OCI-LY1 (cell line): ENCODE measurements around the gene ILF3.

ENCODE experiments used
- EZH2 ChIP-seq: fragments of 200-600 bp; sonication (generic), shearing (Covaris generic); IDR thresholded peaks from 2 replicates; pipeline ENCODE4 v1.8.0; 2017; ENCODE audit warnings: borderline replicate concordance, mixed run types, mild to moderate bottlenecking, antibody characterized with exemption, low read length, moderate library complexity, mixed read lengths
- TF ChIP-seq, protein P1 (sequence below): fragments of 200-600 bp; sonication (generic), shearing (Covaris generic); IDR thresholded peaks from 2 replicates; pipeline ENCODE4 v1.5.1; 2017; ENCODE audit warnings: mild to moderate bottlenecking, antibody characterized with exemption, low read length, moderate library complexity, mixed read lengths

DNA sequence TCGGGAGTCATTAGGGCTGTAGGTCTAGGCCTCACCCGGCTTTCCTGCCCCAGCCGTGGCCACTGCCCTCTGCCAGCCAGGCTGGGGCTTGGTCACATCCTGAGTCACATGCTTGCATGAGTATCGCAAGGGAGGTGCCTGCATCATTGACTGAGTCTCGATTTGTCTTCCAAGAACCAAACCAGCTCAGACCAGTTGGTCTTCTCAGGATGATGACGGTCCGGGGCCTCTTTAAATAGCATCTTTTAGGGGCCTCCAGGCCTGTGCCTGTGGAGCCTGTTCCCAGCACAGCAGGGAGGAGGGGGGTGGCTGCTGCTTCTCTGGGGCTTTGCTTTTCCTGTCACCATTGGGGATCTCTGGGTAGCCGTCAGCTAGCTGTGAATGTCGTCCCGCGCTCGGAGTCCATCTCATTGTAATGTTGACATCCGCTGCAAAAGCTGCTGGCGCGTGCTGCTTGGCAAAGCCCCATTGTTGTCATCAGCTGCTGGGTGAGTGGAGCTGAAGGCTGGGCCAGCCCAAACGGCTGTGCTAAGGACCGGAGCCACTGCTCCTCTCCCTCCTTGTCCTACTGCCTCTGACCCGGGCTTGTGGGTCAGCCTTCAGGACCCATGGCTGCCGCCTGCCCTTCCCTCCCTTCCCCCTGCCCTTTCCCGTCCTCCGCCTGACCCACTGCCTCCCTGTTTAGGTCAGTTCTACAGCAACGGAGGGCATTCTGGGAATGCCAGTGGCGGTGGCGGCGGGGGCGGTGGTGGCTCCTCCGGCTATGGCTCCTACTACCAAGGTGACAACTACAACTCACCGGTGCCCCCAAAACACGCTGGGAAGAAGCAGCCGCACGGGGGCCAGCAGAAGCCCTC, 32.7 kb downstream of the ILF3 start:
- TF ChIP-seq, protein P1, sequence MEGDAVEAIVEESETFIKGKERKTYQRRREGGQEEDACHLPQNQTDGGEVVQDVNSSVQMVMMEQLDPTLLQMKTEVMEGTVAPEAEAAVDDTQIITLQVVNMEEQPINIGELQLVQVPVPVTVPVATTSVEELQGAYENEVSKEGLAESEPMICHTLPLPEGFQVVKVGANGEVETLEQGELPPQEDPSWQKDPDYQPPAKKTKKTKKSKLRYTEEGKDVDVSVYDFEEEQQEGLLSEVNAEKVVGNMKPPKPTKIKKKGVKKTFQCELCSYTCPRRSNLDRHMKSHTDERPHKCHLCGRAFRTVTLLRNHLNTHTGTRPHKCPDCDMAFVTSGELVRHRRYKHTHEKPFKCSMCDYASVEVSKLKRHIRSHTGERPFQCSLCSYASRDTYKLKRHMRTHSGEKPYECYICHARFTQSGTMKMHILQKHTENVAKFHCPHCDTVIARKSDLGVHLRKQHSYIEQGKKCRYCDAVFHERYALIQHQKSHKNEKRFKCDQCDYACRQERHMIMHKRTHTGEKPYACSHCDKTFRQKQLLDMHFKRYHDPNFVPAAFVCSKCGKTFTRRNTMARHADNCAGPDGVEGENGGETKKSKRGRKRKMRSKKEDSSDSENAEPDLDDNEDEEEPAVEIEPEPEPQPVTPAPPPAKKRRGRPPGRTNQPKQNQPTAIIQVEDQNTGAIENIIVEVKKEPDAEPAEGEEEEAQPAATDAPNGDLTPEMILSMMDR: no peak
- no peak for TF ChIP-seq EZH2
